HepG2 (cell line): Measurements from ENCODE around the gene MAEA.

ENCODE experiments used
- NFE2L1 ChIP-seq: sonication (generic); formaldehyde crosslinking; IDR thresholded peaks from 2 replicates; pipeline ENCODE4 v1.4.0; 2020; ENCODE audit warnings: missing genetic modification reagents, mild to moderate bottlenecking, borderline replicate concordance
- ZNF572 ChIP-seq: sonication (generic); formaldehyde crosslinking; IDR thresholded peaks from 2 replicates; pipeline ENCODE4 v1.5.1; 2020; ENCODE audit warnings: mild to moderate bottlenecking, missing genetic modification reagents
- TF ChIP-seq, protein P1 (sequence below), 2 experiments: sonication (generic) in 1 of 2; formaldehyde crosslinking in 1 of 2; IDR thresholded peaks; 2 replicates each; pipeline versions ENCODE4 v1.5.1 to v1.6.1; 2011 to 2020; ENCODE audit warnings: borderline replicate concordance in 1 of 2, low read depth in 1 of 2, low read length in 1 of 2, mild to moderate bottlenecking in 1 of 2, missing genetic modification reagents in 1 of 2, moderate library complexity in 1 of 2
- TF ChIP-seq, protein P2 (sequence below): sonication (generic); formaldehyde crosslinking; IDR thresholded peaks from 2 replicates; pipeline ENCODE4 v1.5.0; 2020; ENCODE audit warnings: mild to moderate bottlenecking, missing genetic modification reagents, moderate library complexity

DNA sequence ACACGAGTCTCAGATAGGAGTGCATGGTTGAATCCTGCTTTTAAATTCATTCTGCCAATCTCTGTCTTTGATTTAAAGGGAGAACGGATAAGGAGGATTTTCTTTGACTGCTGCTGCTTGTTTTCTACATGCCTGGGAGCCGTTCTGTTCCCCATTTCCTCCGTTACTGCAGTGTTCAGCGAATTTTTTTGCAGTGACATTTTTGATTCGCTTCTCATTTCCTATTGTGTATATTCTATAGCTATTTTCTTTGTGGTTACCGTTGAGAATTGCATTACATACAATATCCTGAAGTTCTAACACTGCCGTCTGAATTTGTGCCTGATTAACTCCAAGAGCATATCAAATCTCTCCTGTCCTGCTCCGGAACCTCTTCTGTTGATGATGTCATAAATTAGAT lies 14.8 kb upstream of the MAEA start:
- TF ChIP-seq, protein P1, sequence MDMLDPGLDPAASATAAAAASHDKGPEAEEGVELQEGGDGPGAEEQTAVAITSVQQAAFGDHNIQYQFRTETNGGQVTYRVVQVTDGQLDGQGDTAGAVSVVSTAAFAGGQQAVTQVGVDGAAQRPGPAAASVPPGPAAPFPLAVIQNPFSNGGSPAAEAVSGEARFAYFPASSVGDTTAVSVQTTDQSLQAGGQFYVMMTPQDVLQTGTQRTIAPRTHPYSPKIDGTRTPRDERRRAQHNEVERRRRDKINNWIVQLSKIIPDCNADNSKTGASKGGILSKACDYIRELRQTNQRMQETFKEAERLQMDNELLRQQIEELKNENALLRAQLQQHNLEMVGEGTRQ (IDR thresholded peaks at IDR 0.05; ENCODE audit: low read depth, low read length): no peak
- TF ChIP-seq, protein P1 (CRISPR knock-in tag; IDR thresholded peaks at IDR 0.05; ENCODE audit: borderline replicate concordance): no peak
- TF ChIP-seq, protein P2, sequence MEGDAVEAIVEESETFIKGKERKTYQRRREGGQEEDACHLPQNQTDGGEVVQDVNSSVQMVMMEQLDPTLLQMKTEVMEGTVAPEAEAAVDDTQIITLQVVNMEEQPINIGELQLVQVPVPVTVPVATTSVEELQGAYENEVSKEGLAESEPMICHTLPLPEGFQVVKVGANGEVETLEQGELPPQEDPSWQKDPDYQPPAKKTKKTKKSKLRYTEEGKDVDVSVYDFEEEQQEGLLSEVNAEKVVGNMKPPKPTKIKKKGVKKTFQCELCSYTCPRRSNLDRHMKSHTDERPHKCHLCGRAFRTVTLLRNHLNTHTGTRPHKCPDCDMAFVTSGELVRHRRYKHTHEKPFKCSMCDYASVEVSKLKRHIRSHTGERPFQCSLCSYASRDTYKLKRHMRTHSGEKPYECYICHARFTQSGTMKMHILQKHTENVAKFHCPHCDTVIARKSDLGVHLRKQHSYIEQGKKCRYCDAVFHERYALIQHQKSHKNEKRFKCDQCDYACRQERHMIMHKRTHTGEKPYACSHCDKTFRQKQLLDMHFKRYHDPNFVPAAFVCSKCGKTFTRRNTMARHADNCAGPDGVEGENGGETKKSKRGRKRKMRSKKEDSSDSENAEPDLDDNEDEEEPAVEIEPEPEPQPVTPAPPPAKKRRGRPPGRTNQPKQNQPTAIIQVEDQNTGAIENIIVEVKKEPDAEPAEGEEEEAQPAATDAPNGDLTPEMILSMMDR (CRISPR knock-in tag): no peak
- TF ChIP-seq ZNF572 (CRISPR knock-in tag) (no peak), NFE2L1 (CRISPR knock-in tag) (no peak)
